Thoracic aorta (tissue), 2 donors: ENCODE results near the gene C11orf65. TPM values are rescaled to one million over a fixed set of nuclear protein-coding genes. Genes with fewer than 3 reads are reported as not detected.
"Not testable (repeated sequence)": the region's sequence is repeated elsewhere in the genome, so short reads cannot be mapped to it uniquely, and the experiment has no call there.

ENCODE experiments used
- ATAC-seq: fragments of 150-250 bp; one replicate; pipeline ENCODE4 v1.8.0; 2017; ENCODE audit warnings: low read depth; ENCODE audit not compliant: insufficient number of reproducible peaks, low FRiP score
- DNase-seq: peaks from one replicate; pipeline ENCODE4 v3.0.0-alpha.2; 2020; ENCODE audit warnings: low spot score
- H3K27ac ChIP-seq, 2 donors: fragments of 200-600 bp; sonication (generic); 1 replicate in 1 of 2; 2 replicates in 1 of 2; pipeline ENCODE4 v1.5.1; 2016; ENCODE audit warnings: mild to moderate bottlenecking in 2 of 2, moderate library complexity in 2 of 2
- H3K27me3 ChIP-seq: fragments of 200-600 bp; sonication (generic); replicated peaks from 2 replicates; pipeline ENCODE4 v1.6.0; 2016; ENCODE audit warnings: mild to moderate bottlenecking; ENCODE audit not compliant: insufficient read depth
- H3K36me3 ChIP-seq: fragments of 200-600 bp; sonication (generic); one replicate; pipeline ENCODE4 v1.5.1; 2016
- H3K4me1 ChIP-seq, 2 donors: fragments of 200-600 bp; sonication (generic); 1 replicate in 1 of 2; 2 replicates in 1 of 2; pipeline versions ENCODE4 v1.5.1 to v1.6.0; 2016; ENCODE audit warnings: low read depth in 2 of 2, mild to moderate bottlenecking in 1 of 2; ENCODE audit not compliant: control insufficient read depth in 1 of 2
- H3K4me3 ChIP-seq: fragments of 200-600 bp; sonication (generic); 2 replicates; pipeline ENCODE4 v1.5.1; 2016; ENCODE audit warnings: mild to moderate bottlenecking
- H3K9me3 ChIP-seq: fragments of 200-600 bp; sonication (generic); 2 replicates; pipeline ENCODE4 v1.5.1; 2016
- total RNA-seq, 2 donors: library from RNA; depleted of rRNA; stranded (reverse); fragments of >200 nt; gene quantifications; one replicate each; pipeline versions ENCODE4 v1.1.0 to v1.2.3, GENCODE V29; 2016
- TF ChIP-seq, protein P1 (sequence below): fragments of 200-600 bp; sonication (generic); IDR thresholded peaks from one replicate; pipeline ENCODE4 v1.5.1; 2019; ENCODE audit warnings: antibody characterized with exemption

The C11orf65 gene
- total RNA-seq, 2 donors from 2014 or later, result not detected

GRCh38 chr11:108393046-108393445, 74.3 kb downstream of the C11orf65 start:
- H3K4me3 ChIP-seq, result no peak overlapping the region
- H3K9me3 ChIP-seq, result no peaks in the 10 kb centered on the region
- H3K4me1 ChIP-seq, result no peaks in the 10 kb centered on the region
- no peak for ATAC-seq
- no peak for DNase-seq
- no peaks in the 10 kb centered on the region for H3K27me3 ChIP-seq
- H3K27ac ChIP-seq, result no peak overlapping the region
- no peaks in the 10 kb centered on the region for H3K36me3 ChIP-seq
- TF ChIP-seq, protein P1, sequence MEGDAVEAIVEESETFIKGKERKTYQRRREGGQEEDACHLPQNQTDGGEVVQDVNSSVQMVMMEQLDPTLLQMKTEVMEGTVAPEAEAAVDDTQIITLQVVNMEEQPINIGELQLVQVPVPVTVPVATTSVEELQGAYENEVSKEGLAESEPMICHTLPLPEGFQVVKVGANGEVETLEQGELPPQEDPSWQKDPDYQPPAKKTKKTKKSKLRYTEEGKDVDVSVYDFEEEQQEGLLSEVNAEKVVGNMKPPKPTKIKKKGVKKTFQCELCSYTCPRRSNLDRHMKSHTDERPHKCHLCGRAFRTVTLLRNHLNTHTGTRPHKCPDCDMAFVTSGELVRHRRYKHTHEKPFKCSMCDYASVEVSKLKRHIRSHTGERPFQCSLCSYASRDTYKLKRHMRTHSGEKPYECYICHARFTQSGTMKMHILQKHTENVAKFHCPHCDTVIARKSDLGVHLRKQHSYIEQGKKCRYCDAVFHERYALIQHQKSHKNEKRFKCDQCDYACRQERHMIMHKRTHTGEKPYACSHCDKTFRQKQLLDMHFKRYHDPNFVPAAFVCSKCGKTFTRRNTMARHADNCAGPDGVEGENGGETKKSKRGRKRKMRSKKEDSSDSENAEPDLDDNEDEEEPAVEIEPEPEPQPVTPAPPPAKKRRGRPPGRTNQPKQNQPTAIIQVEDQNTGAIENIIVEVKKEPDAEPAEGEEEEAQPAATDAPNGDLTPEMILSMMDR, result no peak

DNA sequence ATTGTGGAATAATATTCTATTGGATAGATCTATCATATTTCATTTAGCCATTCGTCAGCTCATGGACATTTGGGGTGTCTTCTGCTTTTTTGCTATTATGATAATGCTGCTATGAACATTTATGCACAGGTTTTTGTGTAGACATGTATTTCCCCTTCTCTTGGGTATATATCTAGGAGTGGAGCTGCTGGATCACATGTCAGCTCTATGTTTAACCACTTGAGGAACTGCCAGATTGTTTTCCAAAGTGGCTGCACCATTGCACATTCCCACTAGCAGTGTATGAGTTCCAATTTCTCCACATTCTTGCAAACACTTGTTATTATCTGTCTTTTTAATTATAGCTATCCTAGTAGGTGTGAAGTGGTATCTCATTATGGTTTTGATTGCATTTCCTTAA, 75.0 kb downstream of the C11orf65 start:
- no peak overlapping the region for H3K27ac ChIP-seq
- H3K27me3 ChIP-seq, result no peaks in the 10 kb centered on the region
- H3K4me3 ChIP-seq, result no peak overlapping the region
- TF ChIP-seq, protein P1, result no peak
- H3K9me3 ChIP-seq, result no peaks in the 10 kb centered on the region
- no peaks in the 10 kb centered on the region for H3K4me1 ChIP-seq
- DNase-seq (no peak), ATAC-seq (no peak)
- no peaks in the 10 kb centered on the region for H3K36me3 ChIP-seq

DNA sequence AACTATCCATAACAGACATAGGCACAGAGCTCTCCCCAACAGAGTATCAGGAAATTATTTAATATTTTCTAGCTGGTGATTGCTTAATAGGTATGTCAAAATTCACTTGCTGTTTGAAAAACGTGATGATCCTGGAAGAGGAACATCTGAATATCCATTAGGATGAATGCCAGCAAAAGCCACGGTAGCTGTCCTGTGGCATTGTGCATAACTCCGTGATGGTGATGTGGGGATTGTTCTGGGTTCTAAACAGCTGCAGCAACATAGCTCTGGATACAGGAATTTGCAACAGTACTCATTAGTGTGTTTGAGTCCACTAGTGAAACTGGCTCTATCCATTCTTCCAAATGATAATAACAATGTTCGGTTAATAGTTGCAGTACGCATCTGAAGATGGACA, 78.8 kb downstream of the C11orf65 start:
- Histone ChIP-seq H3K4me1 (no peaks in the 10 kb centered on the region), H3K27me3 (no peaks in the 10 kb centered on the region), H3K36me3 (no peaks in the 10 kb centered on the region), H3K4me3 (no peak overlapping the region), H3K9me3 (no peaks in the 10 kb centered on the region), H3K27ac (no peak overlapping the region)
- no peak for ATAC-seq
- TF ChIP-seq, protein P1, result no peak
- DNase-seq, result no peak

DNA sequence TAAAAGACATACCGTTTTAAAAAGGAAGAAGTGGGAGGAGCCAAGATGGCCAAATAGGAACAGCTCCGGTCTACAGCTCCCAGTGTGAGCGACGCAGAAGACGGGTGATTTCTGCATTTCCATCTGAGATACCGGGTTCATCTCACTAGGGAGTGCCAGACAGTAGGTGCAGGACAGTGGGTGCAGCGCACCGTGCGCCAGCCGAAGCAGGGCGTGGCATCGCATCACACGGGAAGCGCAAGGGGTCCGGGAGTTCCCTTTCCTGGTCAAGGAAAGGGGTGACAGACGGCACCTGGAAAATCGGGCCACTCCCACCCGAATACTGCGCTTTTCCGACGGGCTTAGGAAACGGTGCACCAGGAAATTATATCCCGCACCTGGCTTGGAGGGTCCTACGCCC, 93.8 kb downstream of the C11orf65 start:
- not testable (repeated sequence) for DNase-seq, H3K27me3 ChIP-seq, H3K36me3 ChIP-seq, ATAC-seq, H3K9me3 ChIP-seq, H3K4me3 ChIP-seq, H3K27ac ChIP-seq, H3K4me1 ChIP-seq

GRCh38 chr11:108370990-108371389, 96.3 kb downstream of the C11orf65 start:
- H3K27me3 ChIP-seq, result no peaks in the 10 kb centered on the region
- H3K9me3 ChIP-seq, result no peaks in the 10 kb centered on the region
- peaks cover 2% of the 10 kb centered on the region for H3K36me3 ChIP-seq
- TF ChIP-seq, protein P1, result no peak
- H3K4me1 ChIP-seq, result no peaks in the 10 kb centered on the region
- H3K27ac ChIP-seq, result no peak overlapping the region
- no peak for ATAC-seq
- H3K4me3 ChIP-seq, result no peak overlapping the region
- DNase-seq, result no peak

DNA sequence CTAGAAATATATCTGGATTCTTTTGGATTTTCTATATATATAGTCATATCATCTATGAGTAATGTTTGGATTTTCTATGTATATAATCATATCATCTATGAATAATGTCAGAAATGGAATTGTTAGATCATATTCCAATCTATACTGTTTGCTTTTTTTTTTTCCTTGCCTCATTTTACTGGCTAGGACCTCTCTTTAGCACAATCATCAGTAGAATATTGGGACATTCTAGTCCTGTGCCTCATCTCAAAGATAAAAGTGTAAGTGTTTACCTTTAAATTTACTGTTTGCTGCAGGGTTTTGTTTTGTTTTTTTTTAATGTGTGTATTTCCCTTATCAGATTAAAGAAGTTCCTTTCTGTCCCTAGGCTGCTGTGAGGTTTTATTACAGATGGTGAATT, 97.0 kb downstream of the C11orf65 start:
- Histone ChIP-seq H3K27ac (no peak overlapping the region), H3K27me3 (no peaks in the 10 kb centered on the region), H3K4me1 (no peaks in the 10 kb centered on the region), H3K9me3 (no peaks in the 10 kb centered on the region), H3K4me3 (no peak overlapping the region), H3K36me3 (peaks cover 2% of the 10 kb centered on the region)
- DNase-seq (no peak), ATAC-seq (no peak)
- TF ChIP-seq, protein P1, result no peak
